Measurements from ENCODE around the gene ARPC4.

- TF ChIP-seq, protein P1, sequence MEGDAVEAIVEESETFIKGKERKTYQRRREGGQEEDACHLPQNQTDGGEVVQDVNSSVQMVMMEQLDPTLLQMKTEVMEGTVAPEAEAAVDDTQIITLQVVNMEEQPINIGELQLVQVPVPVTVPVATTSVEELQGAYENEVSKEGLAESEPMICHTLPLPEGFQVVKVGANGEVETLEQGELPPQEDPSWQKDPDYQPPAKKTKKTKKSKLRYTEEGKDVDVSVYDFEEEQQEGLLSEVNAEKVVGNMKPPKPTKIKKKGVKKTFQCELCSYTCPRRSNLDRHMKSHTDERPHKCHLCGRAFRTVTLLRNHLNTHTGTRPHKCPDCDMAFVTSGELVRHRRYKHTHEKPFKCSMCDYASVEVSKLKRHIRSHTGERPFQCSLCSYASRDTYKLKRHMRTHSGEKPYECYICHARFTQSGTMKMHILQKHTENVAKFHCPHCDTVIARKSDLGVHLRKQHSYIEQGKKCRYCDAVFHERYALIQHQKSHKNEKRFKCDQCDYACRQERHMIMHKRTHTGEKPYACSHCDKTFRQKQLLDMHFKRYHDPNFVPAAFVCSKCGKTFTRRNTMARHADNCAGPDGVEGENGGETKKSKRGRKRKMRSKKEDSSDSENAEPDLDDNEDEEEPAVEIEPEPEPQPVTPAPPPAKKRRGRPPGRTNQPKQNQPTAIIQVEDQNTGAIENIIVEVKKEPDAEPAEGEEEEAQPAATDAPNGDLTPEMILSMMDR (IDR thresholded peaks at IDR 0.05; ENCODE audit: extremely low read depth in 1 of 2, insufficient read depth in 1 of 2, low read depth in 1 of 2, low read length in 2 of 2) = no peak
- no peak for TF ChIP-seq POLR2AphosphoS5 (IDR thresholded peaks at IDR 0.05; ENCODE audit: insufficient read depth, low read depth, low read length)
- TF ChIP-seq POLR2A (IDR thresholded peaks at IDR 0.05; ENCODE audit: low read depth, low read length) = no peak
- TF ChIP-seq EZH2 (IDR thresholded peaks at IDR 0.05; ENCODE audit: borderline replicate concordance, low read depth, low read length, severe bottlenecking) = no peak
- TF ChIP-seq, protein P2, sequence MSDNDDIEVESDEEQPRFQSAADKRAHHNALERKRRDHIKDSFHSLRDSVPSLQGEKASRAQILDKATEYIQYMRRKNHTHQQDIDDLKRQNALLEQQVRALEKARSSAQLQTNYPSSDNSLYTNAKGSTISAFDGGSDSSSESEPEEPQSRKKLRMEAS (IDR thresholded peaks at IDR 0.05; ENCODE audit: insufficient read depth, insufficient read length) = no peak
- TF ChIP-seq JUN (IDR thresholded peaks at IDR 0.05; ENCODE audit: borderline replicate concordance, insufficient read depth, insufficient read length, low read depth) = no peak
- no peak for TF ChIP-seq FOS (IDR thresholded peaks at IDR 0.05; ENCODE audit: borderline replicate concordance, insufficient read depth, low read length)
- no peak for TF ChIP-seq MYC (IDR thresholded peaks at IDR 0.05; ENCODE audit: low read depth, low read length)
- no peak for TF ChIP-seq GATA2 (IDR thresholded peaks at IDR 0.05; ENCODE audit: insufficient read depth, insufficient read length, low read depth, low read length)
Measured at GRCh38 chr3:9846231-9846630, 53.3 kb downstream of the ARPC4 start.
